GM23338 (cell line): Measurements from ENCODE around the gene HSPA1A.

ENCODE experiments used
- CREB1 ChIP-seq: fragments of 250-450 bp; sonication (Bioruptor Pico); IDR thresholded peaks from 2 replicates; pipeline ENCODE4 v1.5.0; 2020; ENCODE audit warnings: low read depth, mild to moderate bottlenecking, moderate library complexity
- EZH2 ChIP-seq: fragments of 200-600 bp; sonication (generic); IDR thresholded peaks from one replicate; pipeline ENCODE4 v1.8.0; 2017; ENCODE audit warnings: antibody characterized with exemption, mild to moderate bottlenecking, low read depth; ENCODE audit not compliant: unreplicated experiment

DNA sequence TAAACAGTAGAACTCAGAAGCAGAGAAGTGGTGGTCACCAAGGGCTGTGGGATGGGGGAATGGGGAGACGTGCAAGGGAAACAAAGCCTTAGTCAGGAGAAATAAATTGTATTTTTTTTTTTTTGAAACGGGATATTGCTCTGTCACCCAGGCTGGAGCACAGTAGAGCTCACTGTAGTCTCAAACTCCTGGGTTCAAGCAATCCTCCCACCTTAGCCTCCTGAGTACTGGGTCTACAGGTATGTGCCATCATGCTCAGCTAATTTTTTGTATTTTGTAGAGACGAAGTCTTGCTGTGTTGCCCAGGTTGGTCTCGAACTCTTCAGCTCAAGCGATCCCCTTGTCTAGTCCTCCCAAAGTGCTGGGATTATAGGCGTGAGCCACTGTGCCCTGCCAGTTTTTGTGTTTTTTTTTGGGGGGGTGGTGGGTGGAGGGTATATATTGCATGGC, 15.6 kb downstream of the HSPA1A start:
- TF ChIP-seq CREB1 (CRISPR knock-in tag) (no peak), EZH2 (no peak)
